Measurements from ENCODE around the gene PLEKHB1.

- no peak for TF ChIP-seq CTCF (IDR thresholded peaks at IDR 0.05)
- TF ChIP-seq POLR2A (IDR thresholded peaks at IDR 0.05) = no peak
These were observed 10.1 kb upstream of the PLEKHB1 start for GRCh38 chr11:73636249-73636648.
